ENCODE measurements around the gene LZTS3. TPM values are rescaled to one million over a fixed set of nuclear protein-coding genes. Genes with fewer than 3 reads are reported as not detected.
"Not testable (repeated sequence)": the region's sequence is repeated elsewhere in the genome, so short reads cannot be mapped to it uniquely, and the experiment has no call there.

LZTS3 gene
- total RNA-seq, result 11.3 and 20.0 TPM in 2 replicates

DNA sequence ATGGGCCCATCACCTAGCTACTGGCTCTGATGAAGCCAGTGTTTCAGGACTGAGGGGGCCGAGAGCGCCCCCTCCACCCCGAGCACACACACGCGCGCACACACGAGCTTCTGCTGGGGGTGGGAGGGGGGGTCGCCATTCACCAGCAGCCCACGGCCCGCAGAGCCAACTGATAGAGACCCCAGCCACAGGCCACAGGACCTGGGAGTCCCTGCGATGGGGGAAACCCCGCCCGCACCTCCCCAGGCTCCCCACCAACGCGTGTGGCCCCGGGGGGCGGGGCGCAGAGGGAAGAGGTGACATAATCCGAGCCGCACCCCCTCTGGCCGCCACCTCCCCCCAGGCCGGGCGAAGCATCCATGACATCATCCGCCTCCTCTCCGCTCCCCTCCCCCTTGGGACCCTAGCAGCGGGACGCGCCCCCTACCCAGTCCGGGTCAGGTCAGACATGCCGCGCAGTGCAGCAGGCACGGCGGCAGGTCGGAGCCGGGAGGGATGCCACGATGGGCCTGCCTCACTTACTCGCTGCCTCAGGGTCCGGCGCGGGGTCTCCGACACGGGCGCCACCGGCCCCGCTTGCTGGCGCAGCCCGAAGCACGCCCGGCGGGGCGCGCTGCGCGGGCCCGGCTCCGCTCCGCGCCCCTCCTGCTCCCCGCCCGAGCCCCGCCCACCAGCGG, at the start of gene LZTS3:
Gene LZTS3, minus strand, starts transcription at position 617 of the 677 bp plus-strand sequence. CDS start 6,386 bp downstream, outside the sequence.
- no peak for FAIRE-seq
- peaks cover 2% of the 10 kb centered on the region for H3K27me3 ChIP-seq (ENCODE audit: control insufficient read depth, insufficient read depth, low read length)
- peak; percentile 16 for DNase-seq (ENCODE audit: low read depth)
- no peak for TF ChIP-seq CTCF (IDR thresholded peaks at IDR 0.05; ENCODE audit: insufficient read depth, low read length, severe bottlenecking)
- peak within 1 kb of the TSS; percentile 93 for H3K4me3 ChIP-seq (ENCODE audit: low read depth, low read length)
- no peaks in the 10 kb centered on the region for H3K36me3 ChIP-seq (ENCODE audit: control insufficient read depth, insufficient read depth, low read length)

- FAIRE-seq (peak; percentile 28), DNase-seq (ENCODE audit: low read depth) (peak; percentile 53)
- no peak for TF ChIP-seq CTCF (IDR thresholded peaks at IDR 0.05; ENCODE audit: insufficient read depth, low read length, severe bottlenecking)
- H3K36me3 ChIP-seq (ENCODE audit: control insufficient read depth, insufficient read depth, low read length), result peaks cover 8% of the 10 kb centered on the region
- H3K4me3 ChIP-seq (ENCODE audit: low read depth, low read length), result no peak overlapping the region
- no peaks in the 10 kb centered on the region for H3K27me3 ChIP-seq (ENCODE audit: control insufficient read depth, insufficient read depth, low read length)
Measured at GRCh38 chr20:3221398-3222226, 48.3 kb upstream of the LZTS3 start.

DNA sequence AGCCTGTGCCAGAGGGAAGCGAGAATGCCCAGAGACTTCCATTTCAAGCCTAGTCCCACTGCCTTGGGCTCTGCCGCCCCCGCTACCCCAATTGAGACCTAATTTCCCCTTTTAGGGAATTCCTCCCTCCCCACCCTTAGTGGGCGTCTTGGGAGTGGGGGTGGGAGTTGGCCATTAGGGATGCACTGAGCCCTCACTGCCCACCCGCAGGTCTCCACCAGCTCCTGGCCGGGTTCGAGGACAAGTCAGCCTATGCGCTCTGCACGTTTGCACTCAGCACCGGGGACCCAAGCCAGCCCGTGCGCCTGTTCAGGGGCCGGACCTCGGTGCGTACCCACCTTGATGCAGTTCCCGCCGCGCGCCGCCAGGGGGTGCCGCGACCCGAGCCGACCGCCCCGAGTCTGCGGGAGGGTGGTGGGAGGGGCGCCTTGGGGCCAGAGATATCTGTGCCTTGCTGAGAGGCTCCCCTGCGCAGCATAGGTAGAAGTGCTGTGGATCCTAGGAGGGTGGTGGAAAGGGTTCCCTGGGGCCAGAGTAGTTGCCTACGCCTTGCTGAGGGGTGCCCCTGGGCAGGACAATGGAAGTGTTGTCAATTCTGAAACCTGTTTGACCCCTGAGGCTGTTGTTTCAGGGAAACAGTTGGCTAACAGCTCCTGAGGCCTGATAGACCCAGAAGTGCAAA, 45.1 kb upstream of the LZTS3 start:
- no peak overlapping the region for H3K4me3 ChIP-seq (ENCODE audit: low read depth, low read length)
- no peak for DNase-seq (ENCODE audit: low read depth)
- peaks cover 20% of the 10 kb centered on the region for H3K36me3 ChIP-seq (ENCODE audit: control insufficient read depth, insufficient read depth, low read length)
- FAIRE-seq, result no peak
- peak; percentile 86 for TF ChIP-seq CTCF (IDR thresholded peaks at IDR 0.05; ENCODE audit: insufficient read depth, low read length, severe bottlenecking)
- H3K27me3 ChIP-seq (ENCODE audit: control insufficient read depth, insufficient read depth, low read length), result no peaks in the 10 kb centered on the region

GRCh38 chr20:3215359-3215917, 42.1 kb upstream of the LZTS3 start:
- H3K4me3 ChIP-seq (ENCODE audit: low read depth, low read length); FAIRE-seq; H3K27me3 ChIP-seq (ENCODE audit: control insufficient read depth, insufficient read depth, low read length); DNase-seq (ENCODE audit: low read depth): not testable (repeated sequence)
- peaks cover 19% of the 10 kb centered on the region for H3K36me3 ChIP-seq (ENCODE audit: control insufficient read depth, insufficient read depth, low read length)

DNA sequence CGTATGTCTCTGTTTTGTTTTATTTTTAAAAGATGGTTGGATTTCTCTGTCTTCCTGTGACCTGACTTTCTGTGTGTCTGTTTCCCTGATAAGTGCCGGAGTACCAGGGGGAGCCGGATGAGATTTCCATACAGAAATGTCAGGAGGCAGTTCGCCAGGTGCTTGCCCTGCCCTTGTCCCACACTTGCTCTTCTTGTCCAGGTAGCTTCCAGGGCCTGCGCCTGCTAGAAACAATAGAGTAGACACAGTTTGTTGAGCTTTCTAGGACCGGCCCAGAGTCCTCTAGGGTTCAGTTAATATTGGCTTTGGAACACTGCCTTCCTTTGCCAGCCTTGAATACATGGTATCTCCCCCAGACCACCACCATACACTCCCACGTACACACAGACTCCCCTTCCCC, 39.9 kb upstream of the LZTS3 start:
- FAIRE-seq (no peak), DNase-seq (ENCODE audit: low read depth) (no peak)

More for the DNA sequence above, 39.9 kb upstream of the LZTS3 start:
- Histone ChIP-seq H3K36me3 (ENCODE audit: control insufficient read depth, insufficient read depth, low read length) (peaks cover 17% of the 10 kb centered on the region), H3K4me3 (ENCODE audit: low read depth, low read length) (no peak overlapping the region), H3K27me3 (ENCODE audit: control insufficient read depth, insufficient read depth, low read length) (no peaks in the 10 kb centered on the region)
- no peak for TF ChIP-seq CTCF (IDR thresholded peaks at IDR 0.05; ENCODE audit: insufficient read depth, low read length, severe bottlenecking)

Data from bronchial epithelial cell (primary cell).